Renal cortex interstitium (tissue), 11 donors: ENCODE results near the gene PLEKHG4B. TPM values are rescaled to one million over a fixed set of nuclear protein-coding genes. Genes with fewer than 3 reads are reported as not detected.
"Not testable (repeated sequence)": the region's sequence is repeated elsewhere in the genome, so short reads cannot be mapped to it uniquely, and the experiment has no call there.

ENCODE experiments used
- DNase-seq, 11 donors: peaks; one replicate each; pipeline ENCODE4 v3.0.0-alpha.2; 2013; ENCODE audit warnings: low read depth in 9 of 11, low spot score in 4 of 11; ENCODE audit errors: extremely low read depth in 1 of 11
- polyA plus RNA-seq, 3 donors: library from polyadenylated mRNA; unstranded; fragments of 120-200 nt; gene quantifications; one replicate each; pipeline ENCODE4 v1.2.1, GENCODE V29; 2013; ENCODE audit not compliant: insufficient read length in 3 of 3

Gene PLEKHG4B
- polyA plus RNA-seq, 3 donors, result 11.0 to 16.6 (median 14.6) TPM

- no peak for DNase-seq
Observed at GRCh38 chr5:223791-224190, 131.8 kb downstream of the PLEKHG4B start.

- DNase-seq, result no peak
Observed at GRCh38 chr5:225334-225733, 133.4 kb downstream of the PLEKHG4B start.

GRCh38 chr5:227375-227774 is 135.4 kb downstream of the PLEKHG4B start:
- not testable (repeated sequence) for DNase-seq

- DNase-seq, result no peak
Observed at GRCh38 chr5:228886-229285, 136.9 kb downstream of the PLEKHG4B start.

GRCh38 chr5:230711-231110 is 138.7 kb downstream of the PLEKHG4B start:
- DNase-seq, result no peak

GRCh38 chr5:231661-232060 is 139.7 kb downstream of the PLEKHG4B start:
- no peak for DNase-seq

GRCh38 chr5:233426-233825 is 141.5 kb downstream of the PLEKHG4B start:
- not testable (repeated sequence) for DNase-seq

GRCh38 chr5:234450-234849 is 142.5 kb downstream of the PLEKHG4B start:
- no peak for DNase-seq

- not testable (repeated sequence) for DNase-seq
Observed at GRCh38 chr5:235527-235926, 143.6 kb downstream of the PLEKHG4B start.

- not testable (repeated sequence) for DNase-seq
Observed at GRCh38 chr5:237931-238330, 146.0 kb downstream of the PLEKHG4B start.

Other genes with a start within 250 kb of the PLEKHG4B start
- under 1 TPM in 1 of 3 donors, not detected in 2; 0.13 TPM for gene LRRC14B, start 99.3 kb downstream of the PLEKHG4B start, polyA plus RNA-seq
- gene CCDC127, start 126.0 kb downstream of the PLEKHG4B start, polyA plus RNA-seq, result 10 to 100 TPM; 14.0 to 18.9 (median 18.5) TPM
- gene SDHA, start 126.2 kb downstream of the PLEKHG4B start, polyA plus RNA-seq, result 100 to 1,000 TPM; 130 to 150 (median 148) TPM
- 100 to 1,000 TPM; 127 to 135 (median 133) TPM for gene PDCD6, start 179.5 kb downstream of the PLEKHG4B start, polyA plus RNA-seq
- gene AHRR, start 229.5 kb downstream of the PLEKHG4B start, polyA plus RNA-seq, result 1 to 10 TPM; 2.4 to 3.2 (median 3.1) TPM